Astrocyte (in vitro differentiated cells and primary cell): ENCODE results near the gene BCOR. TPM values are rescaled to one million over a fixed set of nuclear protein-coding genes. Genes with fewer than 3 reads are reported as not detected.
A peak's percentile ranks its signal among the peaks of the same experiment; 100 is the strongest.

Experiments
- DNase-seq: peaks from one replicate; pipeline ENCODE4 v3.0.0-alpha.2; 2010; ENCODE audit warnings: low read depth
- FAIRE-seq: peaks from 2 replicates; lab custom pipeline; 2011; peaks lifted over from hg19 to GRCh38; lab: Jason Lieb, UNC
- H2AFZ ChIP-seq: 2 replicates; pipeline ENCODE4 v1.6.0; 2012; ENCODE audit warnings: low read depth, low read length, inconsistent platforms
- H3K27ac ChIP-seq: 2 replicates; pipeline ENCODE4 v1.5.1; 2011; ENCODE audit warnings: low read depth, low read length, inconsistent platforms
- H3K27me3 ChIP-seq: 2 replicates; pipeline ENCODE4 v1.6.0; 2011; ENCODE audit warnings: low read length, inconsistent platforms; ENCODE audit not compliant: insufficient read depth
- H3K36me3 ChIP-seq: 2 replicates; pipeline ENCODE4 v1.5.1; 2011; ENCODE audit warnings: low read length, inconsistent platforms; ENCODE audit not compliant: insufficient read depth
- H3K4me1 ChIP-seq: 2 replicates; pipeline ENCODE4 v1.5.1; 2011; ENCODE audit warnings: low read length, inconsistent platforms; ENCODE audit not compliant: insufficient read depth
- H3K4me2 ChIP-seq: 2 replicates; pipeline ENCODE4 v1.6.0; 2012; ENCODE audit warnings: low read length, inconsistent platforms
- H3K4me3 ChIP-seq: 2 replicates; pipeline ENCODE4 v1.5.1; 2011; ENCODE audit warnings: low read depth, mild to moderate bottlenecking, low read length, inconsistent platforms; ENCODE audit not compliant: insufficient read depth
- H3K79me2 ChIP-seq: 2 replicates; pipeline ENCODE4 v1.6.0; 2012; ENCODE audit warnings: mild to moderate bottlenecking, low read length, inconsistent platforms; ENCODE audit not compliant: insufficient read depth
- H3K9ac ChIP-seq: 2 replicates; pipeline ENCODE4 v1.6.0; 2012; ENCODE audit warnings: mild to moderate bottlenecking, low read length, inconsistent platforms
- H3K9me3 ChIP-seq: 2 replicates; pipeline ENCODE4 v1.5.1; 2012; ENCODE audit warnings: low read depth, mild to moderate bottlenecking, low read length, inconsistent platforms; ENCODE audit not compliant: insufficient read depth
- H4K20me1 ChIP-seq: 2 replicates; pipeline ENCODE4 v1.6.0; 2012; ENCODE audit warnings: low read length, inconsistent platforms; ENCODE audit not compliant: insufficient read depth
- H3K27ac Mint-ChIP-seq: one replicate; pipeline ENCODE4 v1.8.0; 2021; ENCODE audit warnings: mild to moderate bottlenecking, mixed read lengths; ENCODE audit not compliant: unreplicated experiment
- H3K27me3 Mint-ChIP-seq: one replicate; pipeline ENCODE4 v1.8.0; 2021; ENCODE audit warnings: low read depth, mixed read lengths; ENCODE audit not compliant: unreplicated experiment
- H3K36me3 Mint-ChIP-seq: one replicate; pipeline ENCODE4 v1.8.0; 2021; ENCODE audit warnings: low read depth, mixed read lengths; ENCODE audit not compliant: unreplicated experiment
- H3K4me1 Mint-ChIP-seq: one replicate; pipeline ENCODE4 v1.8.0; 2021; ENCODE audit warnings: low read depth, mixed read lengths; ENCODE audit not compliant: unreplicated experiment
- H3K4me3 Mint-ChIP-seq: one replicate; pipeline ENCODE4 v1.8.0; 2021; ENCODE audit warnings: mild to moderate bottlenecking, moderate library complexity, mixed read lengths; ENCODE audit not compliant: unreplicated experiment
- H3K9me3 Mint-ChIP-seq: one replicate; pipeline ENCODE4 v1.8.0; 2021; ENCODE audit warnings: mild to moderate bottlenecking, mixed read lengths; ENCODE audit not compliant: unreplicated experiment
- CTCF ChIP-seq: IDR thresholded peaks from 2 replicates; pipeline ENCODE4 v1.5.1; 2011; ENCODE audit warnings: low read depth, mild to moderate bottlenecking, inconsistent platforms, low read length, moderate library complexity; ENCODE audit not compliant: insufficient read depth
- EZH2 ChIP-seq: IDR thresholded peaks from 2 replicates; pipeline ENCODE4 v1.6.1; 2012; ENCODE audit warnings: mild to moderate bottlenecking, low read length, inconsistent platforms; ENCODE audit not compliant: insufficient read depth
- total RNA-seq: library from RNA; stranded (reverse); gene quantifications from 2 replicates; pipeline ENCODE4 v1.2.1, GENCODE V29; 2021

BCOR gene
- total RNA-seq, 1 donor from 2014 or later: 9.0 TPM

- no peak for TF ChIP-seq CTCF
- Histone ChIP-seq H3K27ac (no peak overlapping the region), H3K4me2 (peak overlapping the region; percentile 85), H2AFZ (peak overlapping the region; percentile 26), H3K36me3 (no peaks in the 10 kb centered on the region), H3K79me2 (no peaks in the 10 kb centered on the region), H3K9me3 (no peaks in the 10 kb centered on the region), H4K20me1 (peaks cover 3% of the 10 kb centered on the region), H3K4me3 (peak overlapping the region; percentile 57), H3K27me3 (no peaks in the 10 kb centered on the region), H3K9ac (peak overlapping the region; percentile 73), H3K4me1 (peaks cover 19% of the 10 kb centered on the region)
- FAIRE-seq (no peak), DNase-seq (no peak)
- Mint-ChIP-seq H3K27ac (no peak overlapping the region), H3K9me3 (peaks cover 3% of the 10 kb centered on the region), H3K4me1 (peaks cover 2% of the 10 kb centered on the region), H3K27me3 (peaks cover 37% of the 10 kb centered on the region), H3K36me3 (peaks cover 2% of the 10 kb centered on the region), H3K4me3 (peak overlapping the region; percentile 40)
Measured at GRCh38 chrX:40145001-40145922, 47.5 kb upstream of the BCOR start.

- Mint-ChIP-seq H3K36me3 (peaks cover 2% of the 10 kb centered on the region), H3K9me3 (peaks cover 3% of the 10 kb centered on the region), H3K4me1 (peaks cover 2% of the 10 kb centered on the region), H3K4me3 (peak overlapping the region; percentile 40), H3K27ac (no peak overlapping the region), H3K27me3 (peaks cover 38% of the 10 kb centered on the region)
- Histone ChIP-seq H3K79me2 (no peaks in the 10 kb centered on the region), H3K9ac (peak overlapping the region; percentile 10), H3K36me3 (no peaks in the 10 kb centered on the region), H2AFZ (no peak overlapping the region), H4K20me1 (peaks cover 3% of the 10 kb centered on the region), H3K27ac (no peak overlapping the region), H3K4me1 (peaks cover 19% of the 10 kb centered on the region), H3K9me3 (no peaks in the 10 kb centered on the region), H3K4me3 (no peak overlapping the region), H3K4me2 (peak overlapping the region; percentile 85), H3K27me3 (no peaks in the 10 kb centered on the region)
- FAIRE-seq (peak; percentile 49), DNase-seq (no peak)
- TF ChIP-seq EZH2 (no peak), CTCF (no peak)
Measured at GRCh38 chrX:40144576-40144975, 46.8 kb upstream of the BCOR start.

DNA sequence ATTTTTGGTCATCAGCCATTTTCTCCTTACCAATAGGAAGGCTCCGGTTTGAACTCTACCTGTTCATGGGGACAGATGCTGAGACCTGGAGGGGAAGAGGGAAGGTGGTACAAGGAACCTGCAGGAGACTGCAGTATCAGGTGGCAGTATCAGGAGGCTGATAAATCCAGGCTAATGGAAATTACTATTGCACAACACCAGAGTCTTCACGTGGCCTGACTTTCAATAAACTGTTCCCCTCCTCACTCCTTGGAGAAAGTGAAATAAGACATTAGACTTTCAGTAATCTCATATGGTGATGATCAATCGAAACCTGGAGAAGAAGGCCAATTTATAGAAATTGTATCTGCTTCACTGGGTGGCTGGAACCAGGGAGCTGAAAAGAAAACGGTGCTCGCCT is 46.2 kb upstream of the BCOR start:
- H3K27me3 Mint-ChIP-seq: peaks cover 36% of the 10 kb centered on the region
- FAIRE-seq: peak; percentile 88
- H3K4me3 Mint-ChIP-seq: no peak overlapping the region
- no peaks in the 10 kb centered on the region for H3K9me3 ChIP-seq
- H3K27ac ChIP-seq: no peak overlapping the region
- H3K36me3 Mint-ChIP-seq: peaks cover 2% of the 10 kb centered on the region
- H3K79me2 ChIP-seq: no peaks in the 10 kb centered on the region
- H3K4me3 ChIP-seq: no peak overlapping the region
- peaks cover 3% of the 10 kb centered on the region for H4K20me1 ChIP-seq
- H3K4me2 ChIP-seq: no peak overlapping the region
- H3K27ac Mint-ChIP-seq: no peak overlapping the region
- no peaks in the 10 kb centered on the region for H3K27me3 ChIP-seq
- no peaks in the 10 kb centered on the region for H3K36me3 ChIP-seq
- peaks cover 3% of the 10 kb centered on the region for H3K9me3 Mint-ChIP-seq
- no peak for TF ChIP-seq EZH2
- no peak for TF ChIP-seq CTCF
- H3K4me1 ChIP-seq: peaks cover 19% of the 10 kb centered on the region
- H3K4me1 Mint-ChIP-seq: peaks cover 2% of the 10 kb centered on the region
- no peak overlapping the region for H2AFZ ChIP-seq
- DNase-seq: no peak
- no peak overlapping the region for H3K9ac ChIP-seq
